HG03097 (cell line): Measurements from ENCODE around the gene ANXA6.

Source experiments
- ATAC-seq: cut with Tn5 transposase; IDR thresholded peaks from one replicate; pipeline ENCODE4 v1.9.1; 2021; ENCODE audit not compliant: unreplicated experiment, low FRiP score

The ANXA6 gene

DNA sequence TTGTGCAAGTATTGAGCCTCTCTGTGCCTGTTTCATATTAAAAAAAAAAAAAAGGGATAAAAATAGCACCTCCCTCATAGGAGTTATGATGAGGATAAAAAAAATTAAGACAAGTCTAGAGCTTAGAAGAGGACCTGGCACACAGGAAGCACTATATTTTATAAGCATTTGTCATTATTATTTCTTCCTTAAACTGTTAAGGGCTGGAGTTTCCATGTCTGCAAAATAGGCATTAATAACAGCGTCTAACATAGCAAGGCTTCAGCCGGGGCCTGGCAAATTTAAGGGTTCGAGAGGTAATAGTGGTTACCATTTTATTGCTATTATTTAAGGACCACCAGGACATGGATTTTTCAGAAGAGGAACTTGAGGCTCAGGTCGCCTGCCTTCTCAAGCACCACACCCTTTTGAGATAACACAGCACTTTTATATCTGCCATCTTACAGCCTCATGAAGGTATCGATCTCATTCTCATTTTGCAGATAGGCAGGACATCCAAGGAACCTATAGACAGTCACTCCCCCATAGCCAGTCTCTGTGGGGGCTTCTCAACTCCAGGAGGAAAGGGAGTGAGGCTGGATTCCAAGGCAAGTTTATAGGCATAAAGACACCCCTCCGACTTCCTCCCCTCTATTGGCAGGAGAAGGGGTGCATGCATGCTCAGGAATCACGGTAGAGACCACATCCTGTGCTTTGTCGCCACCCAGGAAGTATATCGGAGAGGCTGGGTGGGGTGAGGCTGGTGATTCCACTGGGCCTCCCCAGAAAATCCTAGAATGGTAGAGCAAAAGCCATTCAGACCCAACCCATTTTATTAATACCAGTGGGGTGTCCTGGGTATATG lies 2.4 kb downstream of the ANXA6 start:
- peak; percentile 33 for ATAC-seq

DNA sequence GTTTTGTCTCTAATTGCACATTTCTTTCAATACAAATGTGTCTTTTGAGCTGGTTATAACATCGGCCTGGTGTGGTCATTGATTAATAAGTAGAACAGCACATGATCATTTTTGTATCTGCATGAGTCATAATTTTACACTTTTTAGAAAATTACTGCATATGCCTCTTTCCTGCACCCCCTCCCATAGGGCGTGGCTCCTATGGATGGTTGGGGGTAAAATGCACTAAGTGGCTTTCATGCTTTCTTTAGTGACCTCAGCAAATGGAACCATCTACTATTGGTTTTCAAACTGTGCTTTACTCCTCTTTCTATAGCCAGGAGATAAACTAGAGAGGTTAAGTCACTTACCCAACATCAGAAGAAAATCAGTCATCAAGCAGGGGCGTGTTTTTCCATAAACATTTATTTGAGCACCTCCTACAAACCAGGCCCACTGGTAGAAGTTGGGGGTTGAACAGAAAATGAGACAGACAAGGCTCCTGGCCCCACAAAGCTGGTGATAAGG lies 3.8 kb downstream of the ANXA6 start:
- no peak for ATAC-seq

DNA sequence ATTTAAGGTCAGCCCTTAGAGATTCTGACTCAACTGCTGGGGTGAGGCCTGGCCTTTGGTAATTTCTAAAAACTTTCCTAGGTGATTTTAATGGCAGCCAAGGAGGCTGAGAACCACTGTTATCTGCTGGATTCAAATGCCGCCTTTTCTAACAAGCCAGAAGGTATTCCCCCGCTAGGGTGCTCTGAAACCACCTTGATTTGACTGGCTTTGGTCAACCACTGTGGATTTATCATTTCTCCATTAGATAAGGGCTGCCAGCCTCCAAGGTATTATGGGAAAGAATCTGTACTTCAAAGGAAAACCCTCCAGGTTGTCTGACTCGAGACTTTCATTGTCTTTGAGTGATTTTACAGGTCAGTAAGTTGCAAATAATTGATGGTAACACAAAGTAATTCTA lies 4.3 kb downstream of the ANXA6 start:
- ATAC-seq: no peak

DNA sequence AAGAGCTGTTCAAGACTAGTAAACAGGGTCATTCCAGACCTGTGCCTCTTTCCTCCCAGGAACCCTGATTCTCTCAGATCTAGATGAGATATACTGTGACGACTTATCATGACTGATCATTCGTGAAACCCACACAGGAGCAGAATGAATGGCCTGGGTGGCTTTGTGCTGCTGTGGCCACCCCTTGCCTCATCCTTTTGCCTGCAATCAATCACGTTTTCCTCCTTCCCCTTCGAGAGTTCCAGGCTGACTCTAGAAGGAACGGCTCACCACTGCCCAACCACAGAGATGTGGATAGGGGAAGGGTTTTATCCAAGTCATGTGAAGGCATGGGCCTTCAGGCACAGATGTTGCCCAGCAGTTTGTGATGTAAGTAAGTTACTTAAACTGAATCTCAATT lies 5.8 kb downstream of the ANXA6 start:
- ATAC-seq: no peak

DNA sequence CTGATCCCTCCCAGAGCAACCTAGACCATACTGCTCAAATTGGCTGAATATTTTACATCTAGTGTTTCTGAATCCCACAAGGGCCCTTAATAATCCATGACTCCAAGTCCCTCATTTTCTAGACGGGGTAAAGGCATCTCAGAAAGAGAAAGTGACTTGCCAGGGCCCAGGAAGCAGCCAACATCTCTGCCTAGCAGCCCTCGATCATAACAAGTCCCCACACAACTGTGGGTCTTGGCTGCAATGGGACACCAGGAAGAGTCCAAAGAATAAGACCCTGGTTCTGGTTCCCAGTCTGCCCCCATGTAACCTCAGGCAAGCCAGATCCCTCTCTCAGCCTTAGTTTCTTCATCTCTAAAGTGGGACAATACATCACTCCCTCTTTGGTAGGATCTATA lies 6.3 kb downstream of the ANXA6 start:
- ATAC-seq: no peak

DNA sequence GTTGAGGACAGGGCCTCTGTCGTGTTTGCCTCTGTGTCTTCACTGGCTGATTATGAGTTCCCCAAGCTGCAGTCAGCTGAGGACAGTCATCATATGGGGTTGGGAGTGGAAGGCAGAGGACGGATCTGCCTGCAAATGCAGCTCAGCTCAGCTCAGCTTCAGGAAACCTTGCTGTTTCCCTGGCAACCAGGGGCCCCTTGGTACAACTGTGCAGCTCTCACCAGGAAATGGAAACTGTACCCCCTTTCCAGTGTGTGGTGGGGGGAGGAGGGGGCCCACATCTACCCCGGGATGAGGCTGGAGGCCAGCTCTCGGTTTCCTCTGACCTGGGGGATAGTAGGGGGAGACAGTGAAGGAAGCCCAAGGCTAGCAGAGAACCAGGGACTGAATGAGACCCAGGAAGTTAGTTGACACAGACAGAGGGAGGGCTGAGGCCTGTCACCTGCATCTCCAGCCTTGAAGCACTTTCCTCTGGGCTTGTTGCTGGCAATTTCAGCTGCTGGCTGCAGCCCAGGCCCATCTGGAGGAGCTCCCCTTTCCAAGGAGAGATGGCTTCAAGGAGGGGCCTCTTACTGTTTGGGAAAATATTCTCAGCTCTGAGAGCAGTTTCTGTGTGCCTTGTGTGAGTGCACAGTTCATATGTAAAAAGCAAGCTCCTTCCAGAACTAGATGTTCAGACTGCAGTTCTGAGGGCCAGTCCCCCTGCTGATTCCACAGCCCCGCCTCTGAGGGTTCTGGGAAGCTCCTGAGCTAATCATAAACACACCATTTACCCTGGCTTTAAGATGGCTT lies 6.9 kb downstream of the ANXA6 start:
- peak; percentile 40 for ATAC-seq

- no peak for ATAC-seq
Measured at GRCh38 chr5:151148583-151148982, 9.0 kb downstream of the ANXA6 start.

- no peak for ATAC-seq
Measured at GRCh38 chr5:151147033-151147432, 10.5 kb downstream of the ANXA6 start.

GRCh38 chr5:151146061-151146460 lies 11.5 kb downstream of the ANXA6 start:
- no peak for ATAC-seq

GRCh38 chr5:151144922-151145321 lies 12.7 kb downstream of the ANXA6 start:
- no peak for ATAC-seq

GRCh38 chr5:151144275-151144674 lies 13.3 kb downstream of the ANXA6 start:
- no peak for ATAC-seq

- ATAC-seq: no peak
Measured at GRCh38 chr5:151143645-151144044, 13.9 kb downstream of the ANXA6 start.

GRCh38 chr5:151142933-151143332 lies 14.6 kb downstream of the ANXA6 start:
- no peak for ATAC-seq

GRCh38 chr5:151141535-151141934 lies 16.0 kb downstream of the ANXA6 start:
- peak; percentile 75 for ATAC-seq

GRCh38 chr5:151140686-151141459 lies 16.7 kb downstream of the ANXA6 start:
- ATAC-seq: no peak

DNA sequence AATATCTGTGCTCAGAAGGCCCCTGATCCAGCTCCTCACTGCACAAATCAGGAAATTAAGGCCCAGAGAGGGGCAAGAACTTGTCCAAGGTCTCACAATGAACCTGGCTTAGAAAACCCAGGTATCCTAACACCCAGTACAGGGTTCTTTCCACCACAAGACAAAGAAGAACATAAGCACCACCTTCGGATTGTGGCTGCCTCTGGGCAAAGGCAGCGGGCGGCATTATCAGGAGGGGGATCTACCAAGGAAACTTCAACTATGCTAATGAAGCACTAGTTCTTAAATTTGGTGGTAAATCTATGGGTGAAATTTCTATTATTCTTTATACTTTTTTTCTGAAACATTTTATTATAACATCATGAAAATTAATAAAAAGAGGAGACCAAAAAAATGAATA lies 17.9 kb downstream of the ANXA6 start:
- ATAC-seq: no peak

- ATAC-seq: no peak
Measured at GRCh38 chr5:151139015-151139414, 18.6 kb downstream of the ANXA6 start.

GRCh38 chr5:151138114-151138513 lies 19.5 kb downstream of the ANXA6 start:
- ATAC-seq: no peak

DNA sequence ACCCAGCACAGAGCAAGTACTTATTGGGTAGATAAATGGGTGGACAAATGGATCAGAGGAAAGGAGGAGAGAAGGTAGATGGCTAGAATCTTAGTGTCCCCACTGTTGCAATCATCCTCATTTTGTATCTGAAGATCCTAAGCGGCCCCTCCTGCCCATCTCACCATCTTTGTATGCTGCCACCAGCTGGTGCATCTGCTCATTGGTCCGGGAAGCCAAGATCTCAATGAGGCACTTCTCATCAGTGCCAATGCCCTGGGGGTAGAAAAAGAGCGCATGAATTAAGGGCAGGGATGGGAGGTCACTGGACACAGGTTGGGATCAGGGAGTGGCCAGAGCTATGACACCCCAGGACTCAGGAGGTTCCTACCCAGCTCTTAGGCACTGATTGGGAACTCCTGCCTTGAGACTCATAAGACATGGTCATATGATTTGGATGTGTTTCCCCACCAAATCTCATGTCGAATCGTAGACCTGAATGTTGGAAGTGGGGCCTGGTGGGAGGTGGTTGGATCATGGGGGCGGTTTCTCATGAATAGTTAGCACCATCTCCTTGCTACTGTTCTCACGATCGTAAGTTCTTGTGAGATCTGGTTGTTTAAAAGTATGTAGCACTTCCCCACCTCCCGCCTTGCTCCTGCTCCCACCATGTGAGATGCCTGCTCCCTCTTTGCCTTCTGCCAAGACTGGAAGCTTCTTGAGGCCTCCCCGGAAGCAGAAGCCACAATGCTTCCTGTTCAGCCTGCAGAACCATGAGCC lies 20.3 kb downstream of the ANXA6 start:
- ATAC-seq: no peak

DNA sequence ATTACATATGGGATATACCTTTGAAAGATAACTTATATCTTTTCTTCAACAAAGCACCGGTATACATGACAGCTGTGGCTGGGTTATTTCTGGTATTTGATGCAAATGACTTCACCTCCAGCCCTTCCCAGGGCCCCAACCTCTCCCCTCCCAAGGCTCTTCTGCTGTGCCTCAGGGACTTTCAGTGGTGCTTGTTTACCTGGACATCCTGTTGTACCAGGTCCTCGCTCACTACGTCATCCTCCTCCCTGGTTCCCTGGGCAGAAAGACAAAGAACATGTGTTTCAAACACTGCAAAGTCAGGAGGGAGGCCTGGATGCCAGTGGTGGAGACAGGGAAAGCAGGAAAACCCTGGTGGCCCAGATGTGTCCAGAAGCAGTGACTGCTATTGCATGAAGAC lies 23.4 kb downstream of the ANXA6 start:
- ATAC-seq: no peak
